B cell (primary cell): ENCODE data around the gene HIBADH. TPM values are rescaled to one million over a fixed set of nuclear protein-coding genes. Genes with fewer than 3 reads are reported as not detected.

Experiments
- ATAC-seq: fragments of 200-7000 bp; cut with Tn5 transposase; one replicate; pipeline ENCODE4 v1.10.0; 2021; ENCODE audit warnings: low read depth, mild to moderate bottlenecking, moderate number of reproducible peaks, moderate library complexity
- CTCF ChIA-PET: fragments of 350-600 bp; sonication (Branson Sonifier 250); formaldehyde crosslinking; loops from one replicate; lab custom pipeline; 2021; ENCODE audit warnings: antibody characterized with exemption, inconsistent platforms; lab: Charles Lee
- POLR2A ChIA-PET: fragments of 350-600 bp; sonication (Branson Sonifier 250); formaldehyde crosslinking; loops from one replicate; lab custom pipeline; 2021; ENCODE audit warnings: antibody characterized with exemption; lab: Charles Lee
- DNase-seq: peaks from one replicate; pipeline ENCODE4 v3.0.0; 2013
- H2AFZ ChIP-seq: 2 replicates; pipeline ENCODE4 v1.6.1; 2012; ENCODE audit warnings: mild to moderate bottlenecking, low read depth, low read length; ENCODE audit not compliant: insufficient read depth, poor library complexity, severe bottlenecking
- H3K27ac ChIP-seq, 2 donors: 1 replicate in 1 of 2; 2 replicates in 1 of 2; pipeline ENCODE4 v1.5.1; 2012 to 2013; ENCODE audit warnings: low read length in 2 of 2, mild to moderate bottlenecking in 2 of 2, moderate library complexity in 1 of 2
- H3K27me3 ChIP-seq, 4 experiments: fragments of 200-600 bp in 1 of 4; sonication (generic) in 1 of 4; replicated peaks in 1 of 4; 1 replicate in 2 of 4; 2 replicates in 2 of 4; pipeline versions ENCODE4 v1.6.1 to v1.7.0; 2013 to 2016; ENCODE audit warnings: low read length in 3 of 4, mild to moderate bottlenecking in 2 of 4, mixed read lengths in 1 of 4, moderate library complexity in 1 of 4; ENCODE audit not compliant: insufficient read depth in 4 of 4, control insufficient read depth in 3 of 4; ENCODE audit errors: control extremely low read depth in 1 of 4
- H3K36me3 ChIP-seq, 2 experiments: replicated peaks in 1 of 2; 1 replicate in 1 of 2; 2 replicates in 1 of 2; pipeline versions ENCODE4 v1.6.1 to v1.7.1; 2013; ENCODE audit warnings: low read length in 1 of 2; ENCODE audit not compliant: insufficient read depth in 2 of 2, control insufficient read depth in 1 of 2; ENCODE audit errors: control extremely low read depth in 1 of 2, extremely low read depth in 1 of 2
- H3K4me1 ChIP-seq, 2 donors: fragments of 200-600 bp in 1 of 2; sonication (generic) in 1 of 2; 1 replicate in 1 of 2; 2 replicates in 1 of 2; pipeline versions ENCODE4 v1.5.1 to v1.6.1; 2013 to 2017; ENCODE audit warnings: low read length in 2 of 2; ENCODE audit not compliant: control insufficient read depth in 2 of 2, insufficient read depth in 2 of 2
- H3K4me2 ChIP-seq: replicated peaks from 2 replicates; pipeline ENCODE3; 2012; ENCODE audit warnings: mild to moderate bottlenecking, low read depth, low read length; ENCODE audit not compliant: poor library complexity, severe bottlenecking
- H3K4me3 ChIP-seq, 5 experiments: fragments of 200-600 bp in 1 of 5; sonication (generic) in 1 of 5; 1 replicate in 3 of 5; 2 replicates in 2 of 5; pipeline versions ENCODE4 v1.5.1 to v1.7.0; 2011 to 2016; ENCODE audit warnings: low read length in 4 of 5, mild to moderate bottlenecking in 4 of 5, low read depth in 2 of 5, control low read depth in 1 of 5, moderate library complexity in 1 of 5; ENCODE audit not compliant: insufficient read depth in 1 of 5; ENCODE audit errors: control extremely low read depth in 1 of 5, extremely low read depth in 1 of 5
- H3K79me2 ChIP-seq: fragments of 200-600 bp; sonication (generic); one replicate; pipeline ENCODE4 v1.6.0; 2016; ENCODE audit warnings: low read length; ENCODE audit not compliant: control insufficient read depth, insufficient read depth
- H3K9ac ChIP-seq: fragments of 200-600 bp; sonication (generic); 2 replicates; pipeline ENCODE4 v1.6.1; 2017; ENCODE audit warnings: mild to moderate bottlenecking, low read length, moderate library complexity
- H3K9me3 ChIP-seq, 3 donors: one replicate each; pipeline versions ENCODE4 v1.6.1 to v1.7.1; 2013; ENCODE audit warnings: low read length in 2 of 3; ENCODE audit not compliant: control insufficient read depth in 2 of 3, insufficient read depth in 1 of 3; ENCODE audit errors: control extremely low read depth in 1 of 3
- H4K20me1 ChIP-seq: 2 replicates; pipeline ENCODE4 v1.6.0; 2012; ENCODE audit warnings: mild to moderate bottlenecking, low read length; ENCODE audit not compliant: insufficient read depth, control insufficient read depth, poor library complexity, severe bottlenecking
- H3K27ac Mint-ChIP-seq: one replicate; pipeline ENCODE4 v1.8.0; 2021; ENCODE audit warnings: mixed read lengths
- H3K27me3 Mint-ChIP-seq: one replicate; pipeline ENCODE4 v1.8.0; 2021; ENCODE audit warnings: mixed read lengths
- H3K4me1 Mint-ChIP-seq: one replicate; pipeline ENCODE4 v1.8.0; 2021; ENCODE audit warnings: mixed read lengths
- H3K4me3 Mint-ChIP-seq: one replicate; pipeline ENCODE4 v1.8.0; 2021; ENCODE audit warnings: mixed read lengths
- H3K9me3 Mint-ChIP-seq: one replicate; pipeline ENCODE4 v1.8.0; 2022; ENCODE audit warnings: mixed read lengths; ENCODE audit not compliant: insufficient read depth
- EZH2 ChIP-seq: IDR thresholded peaks from 2 replicates; pipeline ENCODE4 v1.6.1; 2012; ENCODE audit warnings: borderline replicate concordance, low read depth, mild to moderate bottlenecking, moderate library complexity, low read length; ENCODE audit not compliant: insufficient read depth, poor library complexity, severe bottlenecking
- WGBS: methylation state at CpG from one replicate; pipeline ENCODE4 v1.1.5; 2013; ENCODE audit warnings: missing lambda C conversion rate; ENCODE audit not compliant: insufficient coverage; 5-methylcytosine and 5-hydroxymethylcytosine counted together
- intact Hi-C: fragments of 100-400 bp; cut with micrococcal nuclease; formaldehyde crosslinking; loops from one replicate; pipeline ENCODE4 v1.10.0; 2022
- polyA plus RNA-seq: library from polyadenylated mRNA; depleted of rRNA; stranded (reverse); fragments of >200 nt; gene quantifications from 2 replicates; pipeline ENCODE4 v1.2.3, GENCODE V29; 2012
- total RNA-seq, 2 donors: library from RNA; stranded (reverse); fragments of 120-200 nt in 1 of 2; gene quantifications; 1 replicate in 1 of 2; 2 replicates in 1 of 2; pipeline versions ENCODE4 v1.2.3 to v1.2.4, GENCODE V29; 2013 to 2022
- TF ChIP-seq, protein P1 (sequence below): fragments of 200-600 bp; IDR thresholded peaks from one replicate; pipeline ENCODE4 v1.8.0; 2022; ENCODE audit warnings: antibody characterized with exemption, mild to moderate bottlenecking

Gene HIBADH
- total and polyA plus RNA-seq, 2 donors (not counting 1 experiment from before 2014, with no cell fraction given): 6.9 to 14.1 TPM

DNA sequence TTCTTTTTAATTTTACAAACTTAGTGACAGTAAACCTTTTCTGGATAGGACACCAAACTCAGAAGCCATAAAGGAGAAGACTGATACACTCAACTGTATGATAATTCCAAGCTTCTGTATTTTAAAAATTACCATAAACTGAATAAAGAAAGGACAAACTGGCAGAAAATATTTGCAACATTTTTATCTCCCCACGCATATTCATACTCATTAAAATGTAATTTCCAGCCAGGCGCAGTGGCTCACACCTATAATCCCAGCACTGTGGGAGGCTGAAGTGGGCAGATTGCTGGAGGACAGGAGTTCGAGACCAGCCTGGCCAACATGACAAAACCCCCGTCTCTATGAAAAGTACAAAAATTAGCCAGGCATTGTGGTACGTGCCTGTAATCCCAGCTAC is 67.7 kb downstream of the HIBADH start:
- ChIA-PET CTCF (no interaction called here), POLR2A (no interaction called here)
- Histone ChIP-seq H4K20me1 (no peaks in the 10 kb centered on the region), H3K4me3 (no peak overlapping the region), H3K36me3 (no peaks in the 10 kb centered on the region), H3K9me3 (no peaks in the 10 kb centered on the region), H2AFZ (no peak overlapping the region), H3K4me1 (no peaks in the 10 kb centered on the region), H3K27ac (no peak overlapping the region), H3K4me2 (no peak overlapping the region), H3K79me2 (no peaks in the 10 kb centered on the region), H3K27me3 (peaks cover 0 to 3% (median 0%) of the 10 kb centered on the region in 4 experiments), H3K9ac (no peak overlapping the region)
- 100% methylated on average over 3 of the region's 5 CpGs for WGBS
- Mint-ChIP-seq H3K4me3 (no peak overlapping the region), H3K4me1 (peaks cover 2% of the 10 kb centered on the region), H3K27me3 (peaks cover 6% of the 10 kb centered on the region), H3K27ac (no peak overlapping the region), H3K9me3 (no peaks in the 10 kb centered on the region)
- intact Hi-C loops: no loop called here
- no peak for ATAC-seq
- no peak for TF ChIP-seq EZH2
- TF ChIP-seq, protein P1, sequence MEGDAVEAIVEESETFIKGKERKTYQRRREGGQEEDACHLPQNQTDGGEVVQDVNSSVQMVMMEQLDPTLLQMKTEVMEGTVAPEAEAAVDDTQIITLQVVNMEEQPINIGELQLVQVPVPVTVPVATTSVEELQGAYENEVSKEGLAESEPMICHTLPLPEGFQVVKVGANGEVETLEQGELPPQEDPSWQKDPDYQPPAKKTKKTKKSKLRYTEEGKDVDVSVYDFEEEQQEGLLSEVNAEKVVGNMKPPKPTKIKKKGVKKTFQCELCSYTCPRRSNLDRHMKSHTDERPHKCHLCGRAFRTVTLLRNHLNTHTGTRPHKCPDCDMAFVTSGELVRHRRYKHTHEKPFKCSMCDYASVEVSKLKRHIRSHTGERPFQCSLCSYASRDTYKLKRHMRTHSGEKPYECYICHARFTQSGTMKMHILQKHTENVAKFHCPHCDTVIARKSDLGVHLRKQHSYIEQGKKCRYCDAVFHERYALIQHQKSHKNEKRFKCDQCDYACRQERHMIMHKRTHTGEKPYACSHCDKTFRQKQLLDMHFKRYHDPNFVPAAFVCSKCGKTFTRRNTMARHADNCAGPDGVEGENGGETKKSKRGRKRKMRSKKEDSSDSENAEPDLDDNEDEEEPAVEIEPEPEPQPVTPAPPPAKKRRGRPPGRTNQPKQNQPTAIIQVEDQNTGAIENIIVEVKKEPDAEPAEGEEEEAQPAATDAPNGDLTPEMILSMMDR: no peak
- DNase-seq: no peak

DNA sequence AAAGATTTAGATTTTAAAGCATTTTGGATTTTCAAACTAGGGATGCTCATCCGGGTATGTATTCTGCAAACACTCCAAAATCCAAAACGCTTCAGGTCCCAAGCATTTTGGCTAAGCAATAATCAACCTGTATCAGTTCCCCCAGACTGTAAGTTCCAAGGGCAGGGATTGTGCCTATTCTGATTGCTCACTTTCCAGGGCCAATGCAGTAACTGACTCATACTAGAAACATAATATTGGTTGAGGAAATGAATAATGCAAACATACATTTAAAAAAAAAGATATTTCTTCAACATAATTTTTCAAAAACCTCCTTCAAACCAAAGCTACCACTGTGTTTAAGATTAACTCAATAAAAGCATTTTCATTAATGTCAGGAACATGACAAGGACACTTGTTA is 69.5 kb downstream of the HIBADH start:
- TF ChIP-seq EZH2: no peak
- TF ChIP-seq, protein P1: no peak
- POLR2A ChIA-PET: no interaction called here
- WGBS: 100% methylated on average over 1 of the region's 2 CpGs
- H3K79me2 ChIP-seq: no peaks in the 10 kb centered on the region
- peaks cover 0 to 3% (median 1%) of the 10 kb centered on the region in 4 experiments for H3K27me3 ChIP-seq
- no peak overlapping the region for H2AFZ ChIP-seq
- H3K4me2 ChIP-seq: no peak overlapping the region
- peaks cover 2% of the 10 kb centered on the region for H3K4me1 Mint-ChIP-seq
- no peak overlapping the region for H3K27ac ChIP-seq
- no peaks in the 10 kb centered on the region for H3K4me1 ChIP-seq
- H3K9ac ChIP-seq: no peak overlapping the region
- H3K9me3 ChIP-seq: no peaks in the 10 kb centered on the region
- no peaks in the 10 kb centered on the region for H3K9me3 Mint-ChIP-seq
- no peak overlapping the region for H3K27ac Mint-ChIP-seq
- peaks cover 12% of the 10 kb centered on the region for H3K27me3 Mint-ChIP-seq
- DNase-seq (no peak), ATAC-seq (no peak)
- no peak overlapping the region for H3K4me3 Mint-ChIP-seq
- intact Hi-C loops: no loop called here
- no peaks in the 10 kb centered on the region for H4K20me1 ChIP-seq
- no peaks in the 10 kb centered on the region for H3K36me3 ChIP-seq
- no peak overlapping the region for H3K4me3 ChIP-seq
- CTCF ChIA-PET: no interaction called here
